ENCODE results near the gene IL1RN. TPM values are rescaled to one million over a fixed set of nuclear protein-coding genes. Genes with fewer than 3 reads are reported as not detected.
A peak's percentile ranks its signal among the peaks of the same experiment; 100 is the strongest.

Gene IL1RN
- total and polyA plus RNA-seq, 2 of the 13 experiments (the other 11 are each of a cell fraction or from before 2014, with no cell fraction given) = 21.2 to 101 TPM

- TF ChIP-seq ZNF878 (CRISPR knock-in tag; IDR thresholded peaks at IDR 0.05) (no peak), ZFAT (CRISPR knock-in tag; conservative IDR thresholded peaks at IDR 0.05) (no peak), MTA3 (CRISPR knock-in tag; IDR thresholded peaks at IDR 0.05) (no peak), RERE (CRISPR knock-in tag; IDR thresholded peaks at IDR 0.05; ENCODE audit: low read depth) (no peak), NAIF1 (CRISPR knock-in tag; IDR thresholded peaks at IDR 0.05; ENCODE audit: borderline replicate concordance) (no peak), CCAR2 (optimal IDR thresholded peaks at IDR 0.05; ENCODE audit: low read depth, low read length) (no peak), KAT2B (IDR thresholded peaks at IDR 0.05; ENCODE audit: borderline replicate concordance, low read depth, low read length) (no peak), ZFP62 (CRISPR knock-in tag; IDR thresholded peaks at IDR 0.05) (no peak), POLR2A (IDR thresholded peaks at IDR 0.05; ENCODE audit: insufficient read depth in 1 of 2, low read depth in 2 of 2, low read length in 2 of 2) (no peak), DMTF1 (CRISPR knock-in tag; IDR thresholded peaks at IDR 0.05) (no peak), RBM22 (optimal IDR thresholded peaks at IDR 0.05; ENCODE audit: low read length) (no peak), RBAK (CRISPR knock-in tag; IDR thresholded peaks at IDR 0.05) (no peak), MIER3 (CRISPR knock-in tag; IDR thresholded peaks at IDR 0.05; ENCODE audit: borderline replicate concordance) (no peak), ZNF562 (CRISPR knock-in tag; IDR thresholded peaks at IDR 0.05; ENCODE audit: borderline replicate concordance) (no peak), ZNF749 (CRISPR knock-in tag; IDR thresholded peaks at IDR 0.05; ENCODE audit: borderline replicate concordance) (no peak), ZNF569 (CRISPR knock-in tag; IDR thresholded peaks at IDR 0.05; ENCODE audit: borderline replicate concordance) (no peak)
- H3K9ac ChIP-seq (ENCODE audit: insufficient read depth, low read depth, low read length) = no peak overlapping the region
- no peaks in the 10 kb centered on the region for H3K36me3 ChIP-seq (replicated peaks in 1 of 2; ENCODE audit: control insufficient read depth in 1 of 2, insufficient read depth in 2 of 2, low read length in 2 of 2)
- DNase-seq (ENCODE audit: low spot score) = no peak
- in situ Hi-C loops (cut with HindIII; ENCODE audit: extremely low pct_ligation_motif_present, low pct_unique_long_range_greater_than_20kb) = no loop called here
- ChIA-PET CTCF (ENCODE audit: low intra/inter-chr PET ratio, low total read pairs) (no interaction called here), POLR2A (interaction anchor here (0.7 to 1.6 kb wide), 7 partner anchors 9 to 50 kb away, joined by 3 to 5 read pairs (median 4); no protein-coding TSS in a partner anchor)
- ATAC-seq = peak; percentile 30; the same call in 2 of the 3 replicates
- H2AFZ ChIP-seq (ENCODE audit: low read length) = no peak overlapping the region
- no peak overlapping the region for H3K4me3 ChIP-seq (replicated peaks in 1 of 3; ENCODE audit: insufficient read depth in 1 of 3, low read depth in 2 of 3, low read length in 3 of 3)
- intact Hi-C loops (cut with micrococcal nuclease; ENCODE audit: unreplicated experiment) = no loop called here
- no TSS peak for BruUV-seq (replicated peaks)
- no peaks in the 10 kb centered on the region for H3K9me3 ChIP-seq (ENCODE audit: low read length)
- no peak for FAIRE-seq
- H3K27me3 ChIP-seq (ENCODE audit: control insufficient read depth in 1 of 2, insufficient read depth in 2 of 2, low read length in 2 of 2) = peaks cover 0 to 2% of the 10 kb centered on the region in 2 experiments; a peak in 2 of 5 replicates
- peaks cover 15% of the 10 kb centered on the region for H3K4me1 ChIP-seq (ENCODE audit: insufficient read depth, low read length)
- H3K27ac ChIP-seq (ENCODE audit: extremely low read length, insufficient read depth, low read length) = no peak overlapping the region
- 32% methylated on average over 8 of the region's 8 CpGs for WGBS (ENCODE audit: low lambda C conversion rate)
- no peaks in the 10 kb centered on the region for H4K20me1 ChIP-seq (ENCODE audit: insufficient read depth, low read length)
- H3K4me2 ChIP-seq (ENCODE audit: low read depth, low read length) = no peak overlapping the region
- no peaks in the 10 kb centered on the region for H3K79me2 ChIP-seq (ENCODE audit: insufficient read depth, low read length)
These were observed 21.5 kb downstream of the IL1RN start for GRCh38 chr2:113148606-113149552.
